Hematopoietic multipotent progenitor cell treated with erythropoietin and hydrocortisone succinate and interleukin-3 and kit ligand, for 8 days (in vitro differentiated cells): ENCODE data around the gene SMOC1.

Source experiments
- DNase-seq: peaks from one replicate; pipeline ENCODE4 v3.0.0-alpha.2; 2015

SMOC1 gene

GRCh38 chr14:69983317-69983716 is 104.1 kb downstream of the SMOC1 start:
- DNase-seq: no peak

GRCh38 chr14:69985463-69985862 is 106.2 kb downstream of the SMOC1 start:
- DNase-seq: no peak

- no peak for DNase-seq
Measured at GRCh38 chr14:69986336-69986735, 107.1 kb downstream of the SMOC1 start.

- no peak for DNase-seq
Measured at GRCh38 chr14:69987406-69988121, 108.3 kb downstream of the SMOC1 start.

- DNase-seq: no peak
Measured at GRCh38 chr14:69988979-69989378, 109.8 kb downstream of the SMOC1 start.

- no peak for DNase-seq
Measured at GRCh38 chr14:69989622-69990021, 110.4 kb downstream of the SMOC1 start.

GRCh38 chr14:69990323-69990722 is 111.1 kb downstream of the SMOC1 start:
- no peak for DNase-seq

GRCh38 chr14:69991422-69991821 is 112.2 kb downstream of the SMOC1 start:
- DNase-seq: no peak

GRCh38 chr14:69992564-69992963 is 113.3 kb downstream of the SMOC1 start:
- no peak for DNase-seq

- DNase-seq: no peak
Measured at GRCh38 chr14:69993326-69993725, 114.1 kb downstream of the SMOC1 start.

GRCh38 chr14:69994002-69994401 is 114.8 kb downstream of the SMOC1 start:
- DNase-seq: no peak

- DNase-seq: no peak
Measured at GRCh38 chr14:69996216-69996615, 117.0 kb downstream of the SMOC1 start.

GRCh38 chr14:69997849-69998248 is 118.6 kb downstream of the SMOC1 start:
- no peak for DNase-seq

GRCh38 chr14:69999261-69999674 is 120.1 kb downstream of the SMOC1 start:
- no peak for DNase-seq

GRCh38 chr14:70000601-70001000 is 121.4 kb downstream of the SMOC1 start:
- DNase-seq: no peak

GRCh38 chr14:70002589-70003346 is 123.6 kb downstream of the SMOC1 start:
- DNase-seq: no peak

GRCh38 chr14:70004791-70005190 is 125.6 kb downstream of the SMOC1 start:
- DNase-seq: no peak

GRCh38 chr14:70005281-70005805 is 126.1 kb downstream of the SMOC1 start:
- DNase-seq: no peak

GRCh38 chr14:70006699-70007098 is 127.5 kb downstream of the SMOC1 start:
- DNase-seq: no peak

GRCh38 chr14:70008284-70009262 is 129.4 kb downstream of the SMOC1 start:
- DNase-seq: no peak

GRCh38 chr14:70009961-70010360 is 130.7 kb downstream of the SMOC1 start:
- DNase-seq: no peak

- DNase-seq: no peak
Measured at GRCh38 chr14:70011098-70011497, 131.9 kb downstream of the SMOC1 start.

GRCh38 chr14:70011708-70012107 is 132.5 kb downstream of the SMOC1 start:
- DNase-seq: no peak
